GM12878 (cell line): ENCODE data around the gene CIROP. TPM values are rescaled to one million over a fixed set of nuclear protein-coding genes. Genes with fewer than 3 reads are reported as not detected.
A peak's percentile ranks its signal among the peaks of the same experiment; 100 is the strongest.

ENCODE experiments used
- CHD2 ChIP-seq: IDR thresholded peaks from 2 replicates; pipeline ENCODE4 v1.6.1; 2011; ENCODE audit warnings: low read depth, low read length, improper control_type of control experiment, borderline replicate concordance
- NFXL1 ChIP-seq: fragments of 450-650 bp; IDR thresholded peaks from 2 replicates; pipeline ENCODE4 v1.6.1; 2017; ENCODE audit warnings: antibody characterized with exemption, mild to moderate bottlenecking, borderline replicate concordance
- RCOR1 ChIP-seq: conservative IDR thresholded peaks from 2 replicates; pipeline ENCODE4 v1.6.1; 2012; ENCODE audit warnings: low read depth, low read length, improper control_type of control experiment
- SIN3A ChIP-seq: IDR thresholded peaks from 2 replicates; pipeline ENCODE4 v1.6.1; 2012; ENCODE audit warnings: low read depth, low read length, improper control_type of control experiment
- SKIL ChIP-seq: fragments of 450-650 bp; IDR thresholded peaks from 2 replicates; pipeline ENCODE4 v1.6.1; 2017; ENCODE audit warnings: mild to moderate bottlenecking, low read depth, inconsistent platforms; ENCODE audit not compliant: poor library complexity, severe bottlenecking
- SMC3 ChIP-seq: IDR thresholded peaks from 2 replicates; pipeline ENCODE4 v1.6.1; 2011; ENCODE audit warnings: low read length, improper control_type of control experiment, borderline replicate concordance
- STAT1 ChIP-seq: fragments of 450-650 bp; conservative IDR thresholded peaks from 2 replicates; pipeline ENCODE4 v1.6.1; 2014; ENCODE audit warnings: antibody characterized with exemption, mild to moderate bottlenecking
- SUZ12 ChIP-seq: fragments of 200-600 bp; sonication (generic); IDR thresholded peaks from one replicate; pipeline ENCODE4 v1.6.1; 2018; ENCODE audit warnings: antibody characterized with exemption, mild to moderate bottlenecking; ENCODE audit not compliant: unreplicated experiment
- TBL1XR1 ChIP-seq: IDR thresholded peaks from 2 replicates; pipeline ENCODE4 v1.6.1; 2012; ENCODE audit warnings: low read depth, low read length, improper control_type of control experiment
- TCF3 ChIP-seq: IDR thresholded peaks from 2 replicates; pipeline ENCODE4 v1.6.1; 2012; ENCODE audit warnings: low read depth, mild to moderate bottlenecking, low read length, borderline replicate concordance; ENCODE audit not compliant: insufficient read depth
- WRNIP1 ChIP-seq: IDR thresholded peaks from 2 replicates; pipeline ENCODE4 v1.6.1; 2011; ENCODE audit warnings: low read depth, low read length, improper control_type of control experiment, borderline replicate concordance
- ZNF592 ChIP-seq: fragments of 450-650 bp; IDR thresholded peaks from 2 replicates; pipeline ENCODE4 v1.6.1; 2017; ENCODE audit warnings: mild to moderate bottlenecking, moderate library complexity
- polyA plus RNA-seq, 11 experiments: library from polyadenylated mRNA; depleted of rRNA in 4 of 11; unstranded in 6 of 11; stranded (reverse) in 5 of 11; fragments of >200 nt; fragmentation: Nextera tagmentation in 4 of 11; fragmentation: Illumina TruSeq in 1 of 11; extraction: Ambion mirVana in 4 of 11; extraction: Trizol in 1 of 11; gene quantifications; 1 replicate in 1 of 11; 2 replicates in 10 of 11; pipeline versions ENCODE4 v1.2.1 to v1.2.3, GENCODE V29; 2011 to 2016; ENCODE audit warnings: inconsistent platforms in 2 of 11, missing spikeins in 2 of 11, low read depth in 1 of 11
- total RNA-seq, 4 experiments: library from RNA; depleted of rRNA in 3 of 4; stranded (reverse); fragments of >200 nt in 3 of 4; fragmentation: Illumina TruSeq in 1 of 4; extraction: Trizol in 1 of 4; gene quantifications; 2 replicates each; pipeline versions ENCODE4 v1.2.1 to v1.2.3, GENCODE V29; 2013 to 2021
- TF ChIP-seq, protein P1 (sequence below): fragments of 450-650 bp; conservative IDR thresholded peaks from 2 replicates; pipeline ENCODE4 v1.6.1; 2017; ENCODE audit warnings: mild to moderate bottlenecking, moderate library complexity
- TF ChIP-seq, protein P2 (sequence below): fragments of 150-350 bp; IDR thresholded peaks from 2 replicates; pipeline ENCODE4 v1.6.1; 2016; ENCODE audit warnings: low read depth, low read length
- TF ChIP-seq, protein P3 (sequence below): IDR thresholded peaks from 2 replicates; pipeline ENCODE4 v1.6.1; 2012; ENCODE audit warnings: low read depth, low read length, improper control_type of control experiment

Gene CIROP
- total and polyA plus RNA-seq, 10 of the 15 experiments (the other 5 are each of a cell fraction or from before 2014, with no cell fraction given), result not detected

DNA sequence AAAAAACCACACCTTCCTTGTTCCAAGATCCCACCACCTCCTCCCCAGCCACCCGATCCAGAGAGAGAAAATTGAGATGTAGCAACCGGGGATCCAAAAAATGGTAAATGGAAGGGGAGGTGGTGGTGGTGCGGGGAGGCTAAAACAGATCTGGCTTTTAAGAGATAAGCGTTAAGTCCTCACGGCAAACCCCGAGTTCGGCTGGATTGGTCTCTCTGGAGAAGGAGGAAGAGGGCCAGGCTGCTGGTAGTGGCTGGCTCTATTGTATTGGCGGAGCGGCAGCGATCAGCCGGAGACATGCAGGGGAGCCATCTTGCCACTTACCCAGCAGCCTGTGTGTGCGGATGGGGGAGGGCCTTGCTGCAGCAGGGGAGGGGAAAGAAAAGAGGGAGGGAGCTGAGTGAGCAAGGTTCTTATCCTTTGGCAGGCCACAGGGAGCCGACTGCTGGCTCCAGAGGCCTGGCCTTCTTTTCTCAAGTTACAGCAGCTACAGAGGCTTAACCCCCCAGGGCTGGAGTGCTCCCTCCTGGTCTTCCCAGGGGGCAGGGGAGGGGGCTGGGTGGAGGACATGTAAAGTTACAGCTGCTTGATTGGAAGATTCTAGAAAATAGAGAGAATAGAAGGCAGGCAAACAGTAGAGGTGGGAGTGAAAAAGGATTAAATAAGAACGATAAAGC is 33.4 kb downstream of the CIROP start (continued):
- TF ChIP-seq, protein P1, sequence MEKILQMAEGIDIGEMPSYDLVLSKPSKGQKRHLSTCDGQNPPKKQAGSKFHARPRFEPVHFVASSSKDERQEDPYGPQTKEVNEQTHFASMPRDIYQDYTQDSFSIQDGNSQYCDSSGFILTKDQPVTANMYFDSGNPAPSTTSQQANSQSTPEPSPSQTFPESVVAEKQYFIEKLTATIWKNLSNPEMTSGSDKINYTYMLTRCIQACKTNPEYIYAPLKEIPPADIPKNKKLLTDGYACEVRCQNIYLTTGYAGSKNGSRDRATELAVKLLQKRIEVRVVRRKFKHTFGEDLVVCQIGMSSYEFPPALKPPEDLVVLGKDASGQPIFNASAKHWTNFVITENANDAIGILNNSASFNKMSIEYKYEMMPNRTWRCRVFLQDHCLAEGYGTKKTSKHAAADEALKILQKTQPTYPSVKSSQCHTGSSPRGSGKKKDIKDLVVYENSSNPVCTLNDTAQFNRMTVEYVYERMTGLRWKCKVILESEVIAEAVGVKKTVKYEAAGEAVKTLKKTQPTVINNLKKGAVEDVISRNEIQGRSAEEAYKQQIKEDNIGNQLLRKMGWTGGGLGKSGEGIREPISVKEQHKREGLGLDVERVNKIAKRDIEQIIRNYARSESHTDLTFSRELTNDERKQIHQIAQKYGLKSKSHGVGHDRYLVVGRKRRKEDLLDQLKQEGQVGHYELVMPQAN, result no peak
- no peak for TF ChIP-seq SKIL
- TF ChIP-seq TCF3, result no peak
- peak; percentile 77; the same call in 1 of the 2 replicates for TF ChIP-seq SIN3A
- no peak for TF ChIP-seq SUZ12
- TF ChIP-seq, protein P2, sequence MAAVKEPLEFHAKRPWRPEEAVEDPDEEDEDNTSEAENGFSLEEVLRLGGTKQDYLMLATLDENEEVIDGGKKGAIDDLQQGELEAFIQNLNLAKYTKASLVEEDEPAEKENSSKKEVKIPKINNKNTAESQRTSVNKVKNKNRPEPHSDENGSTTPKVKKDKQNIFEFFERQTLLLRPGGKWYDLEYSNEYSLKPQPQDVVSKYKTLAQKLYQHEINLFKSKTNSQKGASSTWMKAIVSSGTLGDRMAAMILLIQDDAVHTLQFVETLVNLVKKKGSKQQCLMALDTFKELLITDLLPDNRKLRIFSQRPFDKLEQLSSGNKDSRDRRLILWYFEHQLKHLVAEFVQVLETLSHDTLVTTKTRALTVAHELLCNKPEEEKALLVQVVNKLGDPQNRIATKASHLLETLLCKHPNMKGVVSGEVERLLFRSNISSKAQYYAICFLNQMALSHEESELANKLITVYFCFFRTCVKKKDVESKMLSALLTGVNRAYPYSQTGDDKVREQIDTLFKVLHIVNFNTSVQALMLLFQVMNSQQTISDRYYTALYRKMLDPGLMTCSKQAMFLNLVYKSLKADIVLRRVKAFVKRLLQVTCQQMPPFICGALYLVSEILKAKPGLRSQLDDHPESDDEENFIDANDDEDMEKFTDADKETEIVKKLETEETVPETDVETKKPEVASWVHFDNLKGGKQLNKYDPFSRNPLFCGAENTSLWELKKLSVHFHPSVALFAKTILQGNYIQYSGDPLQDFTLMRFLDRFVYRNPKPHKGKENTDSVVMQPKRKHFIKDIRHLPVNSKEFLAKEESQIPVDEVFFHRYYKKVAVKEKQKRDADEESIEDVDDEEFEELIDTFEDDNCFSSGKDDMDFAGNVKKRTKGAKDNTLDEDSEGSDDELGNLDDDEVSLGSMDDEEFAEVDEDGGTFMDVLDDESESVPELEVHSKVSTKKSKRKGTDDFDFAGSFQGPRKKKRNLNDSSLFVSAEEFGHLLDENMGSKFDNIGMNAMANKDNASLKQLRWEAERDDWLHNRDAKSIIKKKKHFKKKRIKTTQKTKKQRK, result no peak
- TF ChIP-seq WRNIP1, result no peak
- TF ChIP-seq, protein P3, sequence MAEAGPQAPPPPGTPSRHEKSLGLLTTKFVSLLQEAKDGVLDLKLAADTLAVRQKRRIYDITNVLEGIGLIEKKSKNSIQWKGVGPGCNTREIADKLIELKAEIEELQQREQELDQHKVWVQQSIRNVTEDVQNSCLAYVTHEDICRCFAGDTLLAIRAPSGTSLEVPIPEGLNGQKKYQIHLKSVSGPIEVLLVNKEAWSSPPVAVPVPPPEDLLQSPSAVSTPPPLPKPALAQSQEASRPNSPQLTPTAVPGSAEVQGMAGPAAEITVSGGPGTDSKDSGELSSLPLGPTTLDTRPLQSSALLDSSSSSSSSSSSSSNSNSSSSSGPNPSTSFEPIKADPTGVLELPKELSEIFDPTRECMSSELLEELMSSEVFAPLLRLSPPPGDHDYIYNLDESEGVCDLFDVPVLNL, result no peak
- 0 out of 2 replicates have a peak, but pooled peaks have one; percentile 36 for TF ChIP-seq RCOR1
- no peak for TF ChIP-seq ZNF592
- TF ChIP-seq NFXL1, result no peak
- TF ChIP-seq SMC3, result no peak
- peak; percentile 50; the same call in 1 of the 2 replicates for TF ChIP-seq CHD2
- 0 out of 2 replicates have a peak, but pooled peaks have one; percentile 28 for TF ChIP-seq TBL1XR1
- TF ChIP-seq STAT1, result no peak
